Glutamatergic neuron (in vitro differentiated cells): ENCODE results near the gene RAB5A. TPM values are rescaled to one million over a fixed set of nuclear protein-coding genes. Genes with fewer than 3 reads are reported as not detected.
"Not testable (repeated sequence)": the region's sequence is repeated elsewhere in the genome, so short reads cannot be mapped to it uniquely, and the experiment has no call there.

Experiments used
- DNase-seq: peaks from one replicate; pipeline ENCODE4 v3.0.0; 2022
- H3K27ac Mint-ChIP-seq: one replicate; pipeline ENCODE4 v1.8.0; 2020; ENCODE audit warnings: mild to moderate bottlenecking, mixed read lengths, inconsistent platforms; ENCODE audit not compliant: unreplicated experiment
- H3K27me3 Mint-ChIP-seq: one replicate; pipeline ENCODE4 v1.8.0; 2020; ENCODE audit warnings: mild to moderate bottlenecking, moderate library complexity, mixed read lengths, inconsistent platforms; ENCODE audit not compliant: unreplicated experiment
- H3K36me3 Mint-ChIP-seq: one replicate; pipeline ENCODE4 v1.8.0; 2020; ENCODE audit warnings: mild to moderate bottlenecking, mixed read lengths, inconsistent platforms; ENCODE audit not compliant: unreplicated experiment
- H3K4me1 Mint-ChIP-seq: one replicate; pipeline ENCODE4 v1.8.0; 2020; ENCODE audit warnings: mild to moderate bottlenecking, low read depth, mixed read lengths, inconsistent platforms; ENCODE audit not compliant: unreplicated experiment
- H3K4me3 Mint-ChIP-seq: one replicate; pipeline ENCODE4 v1.8.0; 2020; ENCODE audit warnings: mild to moderate bottlenecking, mixed read lengths, inconsistent platforms; ENCODE audit not compliant: unreplicated experiment
- H3K9me3 Mint-ChIP-seq: one replicate; pipeline ENCODE4 v1.8.0; 2020; ENCODE audit warnings: mild to moderate bottlenecking, moderate library complexity, mixed read lengths, inconsistent platforms; ENCODE audit not compliant: unreplicated experiment
- CTCF ChIP-seq: fragments of 200-600 bp; sonication (generic); IDR thresholded peaks from one replicate; pipeline ENCODE4 v1.5.0; 2021; ENCODE audit not compliant: partially characterized antibody, unreplicated experiment
- total RNA-seq: library from RNA; stranded (reverse); fragmentation: NEBNext Ultra II Directional; extraction: Animal tissue kit (Norgen Biotek cat#: 25700); gene quantifications from one replicate; pipeline ENCODE4 v1.2.1, GENCODE V29; 2021; ENCODE audit not compliant: unreplicated experiment

The RAB5A gene
- total RNA-seq, 1 donor from 2014 or later = 81.8 TPM

- no peaks in the 10 kb centered on the region for H3K9me3 Mint-ChIP-seq
- no peaks in the 10 kb centered on the region for H3K4me1 Mint-ChIP-seq
- H3K27me3 Mint-ChIP-seq = no peaks in the 10 kb centered on the region
- H3K4me3 Mint-ChIP-seq = no peak overlapping the region
- DNase-seq = no peak
- H3K27ac Mint-ChIP-seq = no peak overlapping the region
- no peaks in the 10 kb centered on the region for H3K36me3 Mint-ChIP-seq
- no peak for TF ChIP-seq CTCF
Measured at GRCh38 chr3:20022954-20023622, 76.2 kb downstream of the RAB5A start.

- Mint-ChIP-seq H3K9me3 (no peaks in the 10 kb centered on the region), H3K4me3 (no peak overlapping the region), H3K36me3 (no peaks in the 10 kb centered on the region)
Measured at GRCh38 chr3:20023623-20024405, 76.9 kb downstream of the RAB5A start.

DNA sequence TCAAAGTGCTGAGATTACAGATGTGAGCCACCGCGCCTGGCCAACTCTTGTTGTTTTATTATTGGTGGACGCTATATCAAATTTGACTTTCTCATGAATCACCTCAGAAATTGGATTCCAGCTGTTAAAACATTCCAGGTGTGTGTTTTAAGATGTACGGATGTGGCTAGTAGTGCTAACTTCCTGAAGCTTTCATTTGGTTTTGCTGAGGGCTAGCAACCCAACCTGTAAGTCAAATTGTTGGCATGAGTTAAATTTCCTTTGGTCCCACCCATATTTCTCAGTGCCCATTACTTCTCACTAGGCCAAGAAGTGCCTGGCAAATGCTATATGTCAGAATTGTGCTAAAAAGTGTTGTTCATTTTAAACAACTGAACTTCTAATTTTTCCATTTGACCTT, 80.2 kb downstream of the RAB5A start:
- H3K4me3 Mint-ChIP-seq = no peak overlapping the region
- H3K27ac Mint-ChIP-seq = no peak overlapping the region
- no peaks in the 10 kb centered on the region for H3K9me3 Mint-ChIP-seq
- DNase-seq = no peak
- H3K4me1 Mint-ChIP-seq = no peaks in the 10 kb centered on the region
- H3K27me3 Mint-ChIP-seq = no peaks in the 10 kb centered on the region
- no peak for TF ChIP-seq CTCF
- no peaks in the 10 kb centered on the region for H3K36me3 Mint-ChIP-seq

More at GRCh38 chr3:20023623-20024405, 76.9 kb downstream of the RAB5A start:
- no peaks in the 10 kb centered on the region for H3K27me3 Mint-ChIP-seq
- no peak for DNase-seq
- no peak for TF ChIP-seq CTCF
- H3K4me1 Mint-ChIP-seq = no peaks in the 10 kb centered on the region
- no peak overlapping the region for H3K27ac Mint-ChIP-seq

DNA sequence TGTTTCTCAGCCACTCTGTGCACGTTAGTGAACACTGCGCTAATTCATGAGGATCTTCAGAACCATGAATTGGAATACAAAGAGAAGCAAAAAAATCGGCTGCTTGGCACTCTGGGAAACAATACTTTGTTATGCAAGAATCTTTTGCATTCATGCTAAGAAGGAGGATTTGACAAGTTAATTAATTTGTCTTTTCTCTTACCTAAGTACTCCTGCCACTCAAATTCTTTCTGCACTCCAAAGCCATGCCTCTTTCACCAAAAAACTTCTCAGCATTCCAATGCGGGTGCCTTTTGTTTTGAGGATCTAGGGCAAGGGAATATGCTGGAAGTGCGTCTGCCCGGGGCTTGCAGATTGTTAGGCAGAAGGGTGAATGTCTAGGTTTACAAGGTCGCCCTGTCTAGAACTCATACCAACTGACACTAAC, 82.0 kb downstream of the RAB5A start:
- no peak overlapping the region for H3K27ac Mint-ChIP-seq
- H3K27me3 Mint-ChIP-seq = no peaks in the 10 kb centered on the region
- no peaks in the 10 kb centered on the region for H3K9me3 Mint-ChIP-seq
- no peak for TF ChIP-seq CTCF
- no peaks in the 10 kb centered on the region for H3K4me1 Mint-ChIP-seq
- no peaks in the 10 kb centered on the region for H3K36me3 Mint-ChIP-seq
- no peak for DNase-seq
- no peak overlapping the region for H3K4me3 Mint-ChIP-seq

- H3K4me3 Mint-ChIP-seq, H3K27ac Mint-ChIP-seq, H3K4me1 Mint-ChIP-seq, H3K27me3 Mint-ChIP-seq, H3K36me3 Mint-ChIP-seq, H3K9me3 Mint-ChIP-seq, DNase-seq: not testable (repeated sequence)
Measured at GRCh38 chr3:20031939-20032338, 85.0 kb downstream of the RAB5A start.

Other genes starting within 250 kb of the RAB5A start
- 0.76 TPM for gene EFHB, start 12.9 kb upstream of the RAB5A start, total RNA-seq
- gene PP2D1, start 65.2 kb downstream of the RAB5A start, total RNA-seq = not detected
- 13.6 TPM for gene KAT2B, start 93.3 kb downstream of the RAB5A start, total RNA-seq
- gene SGO1, start 239.1 kb downstream of the RAB5A start, total RNA-seq = 5.0 TPM